HG03575 (cell line): ENCODE results near the gene PDE4B.
"Not testable (repeated sequence)": the region's sequence is repeated elsewhere in the genome, so short reads cannot be mapped to it uniquely, and the experiment has no call there.

Experiments used
- ATAC-seq: cut with Tn5 transposase; IDR thresholded peaks from one replicate; pipeline ENCODE4 v1.9.1; 2021; ENCODE audit not compliant: unreplicated experiment, insufficient number of reproducible peaks, low FRiP score; ENCODE audit errors: extremely low read depth

Gene PDE4B

GRCh38 chr1:66420906-66421305 lies 628.2 kb downstream of the PDE4B start:
- ATAC-seq, result not testable (repeated sequence)

- ATAC-seq, result no peak
Measured at GRCh38 chr1:66422804-66423203, 630.1 kb downstream of the PDE4B start.
